GM10266 (cell line): Measurements from ENCODE around the gene KAZN.

ENCODE experiments used
- DNase-seq: peaks from one replicate; pipeline ENCODE4 v3.0.0; 2012; ENCODE audit errors: extremely low spot score
- TF ChIP-seq, protein P1 (sequence below): IDR thresholded peaks from 2 replicates; pipeline ENCODE4 v1.5.1; 2012; ENCODE audit warnings: mild to moderate bottlenecking, low read depth; ENCODE audit not compliant: control insufficient read depth, insufficient read depth; ENCODE audit errors: missing control alignments

Gene KAZN

DNA sequence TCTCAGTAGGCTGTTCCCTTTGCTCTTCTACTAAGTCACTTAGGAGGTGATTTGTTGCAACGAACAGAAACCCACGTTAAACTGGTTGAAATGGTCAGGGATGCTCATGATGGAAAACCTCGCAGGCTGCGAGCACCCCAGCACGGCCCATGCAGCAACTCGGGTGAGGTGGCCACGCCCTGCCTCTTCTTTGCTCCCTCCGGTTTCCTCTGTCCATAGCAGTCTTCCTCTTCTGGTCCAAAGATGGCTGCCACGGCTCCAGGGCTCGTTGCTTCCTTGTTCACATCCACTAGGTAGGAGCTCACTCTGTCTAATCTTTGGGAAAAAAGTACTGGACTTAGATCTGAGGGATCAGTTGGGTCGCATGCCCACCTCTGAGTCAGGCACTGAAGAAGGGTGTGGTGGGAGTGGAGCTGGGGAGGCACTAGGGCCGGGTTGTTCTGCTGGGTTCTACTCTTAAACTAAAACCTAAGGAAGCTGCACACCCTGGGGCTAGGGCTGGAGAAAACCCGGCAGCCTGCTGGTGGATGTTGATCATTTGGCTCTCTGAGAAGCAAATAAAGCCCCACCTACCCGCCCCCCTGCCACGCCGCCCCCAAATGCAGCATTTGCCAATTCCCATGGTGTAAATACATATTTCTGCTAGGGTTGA, 31.0 kb downstream of the KAZN start:
- TF ChIP-seq, protein P1, sequence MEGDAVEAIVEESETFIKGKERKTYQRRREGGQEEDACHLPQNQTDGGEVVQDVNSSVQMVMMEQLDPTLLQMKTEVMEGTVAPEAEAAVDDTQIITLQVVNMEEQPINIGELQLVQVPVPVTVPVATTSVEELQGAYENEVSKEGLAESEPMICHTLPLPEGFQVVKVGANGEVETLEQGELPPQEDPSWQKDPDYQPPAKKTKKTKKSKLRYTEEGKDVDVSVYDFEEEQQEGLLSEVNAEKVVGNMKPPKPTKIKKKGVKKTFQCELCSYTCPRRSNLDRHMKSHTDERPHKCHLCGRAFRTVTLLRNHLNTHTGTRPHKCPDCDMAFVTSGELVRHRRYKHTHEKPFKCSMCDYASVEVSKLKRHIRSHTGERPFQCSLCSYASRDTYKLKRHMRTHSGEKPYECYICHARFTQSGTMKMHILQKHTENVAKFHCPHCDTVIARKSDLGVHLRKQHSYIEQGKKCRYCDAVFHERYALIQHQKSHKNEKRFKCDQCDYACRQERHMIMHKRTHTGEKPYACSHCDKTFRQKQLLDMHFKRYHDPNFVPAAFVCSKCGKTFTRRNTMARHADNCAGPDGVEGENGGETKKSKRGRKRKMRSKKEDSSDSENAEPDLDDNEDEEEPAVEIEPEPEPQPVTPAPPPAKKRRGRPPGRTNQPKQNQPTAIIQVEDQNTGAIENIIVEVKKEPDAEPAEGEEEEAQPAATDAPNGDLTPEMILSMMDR, result no peak
- DNase-seq, result no peak

DNA sequence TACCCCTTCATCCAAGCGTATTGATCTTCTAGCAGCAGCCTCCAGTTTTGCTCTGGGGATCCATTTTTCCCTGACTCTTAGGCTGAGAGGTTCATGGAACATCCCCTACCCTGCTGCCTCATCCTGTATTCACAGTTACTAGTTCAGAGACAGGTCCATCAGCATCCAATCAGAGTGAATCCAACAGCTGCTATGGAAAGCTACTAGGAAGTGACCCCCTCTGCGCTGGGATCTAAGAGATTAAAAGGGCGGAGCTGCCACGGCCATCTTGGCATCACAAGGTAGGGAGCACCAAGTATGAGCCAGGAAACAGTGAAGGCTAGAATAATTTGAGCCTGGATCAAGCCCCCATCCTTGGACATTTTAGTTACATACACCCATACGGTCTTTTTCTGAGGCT, 32.5 kb downstream of the KAZN start:
- DNase-seq, result no peak
- TF ChIP-seq, protein P1, result no peak

DNA sequence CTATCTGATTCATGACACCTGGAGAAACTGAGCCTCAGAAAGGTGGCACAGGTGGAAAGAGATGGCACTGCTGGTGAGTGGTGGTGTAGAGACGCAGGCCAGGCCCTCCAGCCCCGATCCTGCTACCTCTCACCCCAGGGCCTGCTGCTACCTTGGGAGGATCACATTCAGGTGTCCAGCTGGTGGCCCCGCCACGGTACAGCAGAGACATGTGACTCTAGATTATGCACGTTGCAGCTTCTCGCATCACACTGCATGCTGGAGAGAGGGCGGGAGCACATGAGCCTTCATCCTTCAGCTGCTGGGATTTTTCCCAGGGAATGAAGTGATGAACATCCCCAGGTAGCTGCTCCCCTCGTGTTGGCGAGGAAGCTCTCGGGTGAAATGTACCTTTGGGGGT, 32.9 kb downstream of the KAZN start:
- no peak for DNase-seq
- TF ChIP-seq, protein P1, result no peak

DNA sequence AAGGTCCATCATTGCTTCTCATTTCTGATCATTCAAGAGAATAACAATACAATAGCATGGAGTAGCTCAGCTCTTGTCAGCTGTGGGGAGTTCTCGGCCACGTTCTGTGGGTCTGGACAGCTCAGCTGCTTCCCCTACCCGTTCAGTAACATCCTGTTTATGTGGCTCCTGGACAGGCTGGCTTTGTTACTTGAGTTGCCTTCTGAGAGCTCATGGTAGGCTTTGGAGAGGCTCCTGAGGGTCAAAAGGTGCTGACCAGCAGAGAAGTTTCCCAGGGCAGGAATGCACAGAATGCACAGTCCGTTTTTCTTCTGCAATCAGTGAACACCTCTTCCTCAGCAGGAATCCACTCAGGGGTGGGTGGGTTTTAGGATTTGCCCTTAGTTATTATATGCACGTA, 36.0 kb downstream of the KAZN start:
- no peak for DNase-seq
- TF ChIP-seq, protein P1, result no peak

DNA sequence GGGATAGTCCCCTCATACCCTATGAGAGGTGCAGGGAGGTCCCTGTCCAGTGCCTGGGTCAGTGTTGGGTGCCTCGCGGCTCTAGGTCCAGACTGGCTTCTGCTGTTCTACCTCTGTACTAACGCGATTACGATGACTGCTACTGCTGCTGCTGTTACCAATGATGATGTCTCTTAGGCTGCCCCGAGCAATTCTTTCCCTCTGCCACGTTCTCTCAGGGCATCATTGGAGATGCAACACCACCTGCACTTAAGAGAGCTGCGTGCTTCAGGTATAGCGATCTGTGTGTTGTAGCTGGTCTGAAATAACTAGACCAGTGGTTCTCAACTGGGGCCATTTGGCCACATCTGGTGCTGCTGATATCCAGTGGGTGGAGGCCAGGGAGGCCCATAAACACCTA, 36.9 kb downstream of the KAZN start:
- no peak for DNase-seq
- TF ChIP-seq, protein P1, result no peak

DNA sequence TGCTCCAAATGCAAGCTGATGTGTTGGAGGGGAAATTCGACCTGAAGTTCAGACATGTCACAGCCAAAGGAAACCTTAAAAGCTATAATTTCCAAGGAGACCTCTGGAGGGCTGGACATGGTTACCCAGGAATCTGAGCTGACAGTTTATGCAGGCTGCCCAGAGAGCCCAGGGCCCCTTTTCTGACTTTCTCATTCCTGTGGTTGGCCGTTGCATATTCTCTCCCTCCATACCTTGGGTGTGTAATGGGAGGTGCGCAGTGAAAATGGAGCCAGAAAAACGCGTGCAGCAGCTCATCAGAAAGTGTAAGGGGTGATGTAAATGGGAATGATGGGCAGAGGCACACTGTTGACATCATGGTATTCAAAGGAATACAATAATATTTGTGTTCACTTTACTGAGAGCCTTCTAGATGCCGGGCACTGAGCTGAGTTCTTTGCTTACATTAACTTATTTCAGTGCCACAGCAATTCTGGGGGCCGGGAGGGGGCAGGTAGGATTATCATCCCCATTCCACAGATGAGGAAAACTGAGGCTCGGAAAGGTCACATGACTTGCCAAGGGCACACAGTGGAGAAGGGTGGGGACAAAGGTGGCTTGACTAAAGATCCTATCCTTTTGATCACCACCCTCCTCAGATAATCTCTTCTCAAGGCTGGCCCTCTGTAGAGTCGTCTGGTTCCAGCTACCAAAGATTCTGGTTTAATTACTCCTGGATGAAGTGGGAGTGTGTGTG, 38.6 kb downstream of the KAZN start:
- TF ChIP-seq, protein P1, result no peak
- no peak for DNase-seq

DNA sequence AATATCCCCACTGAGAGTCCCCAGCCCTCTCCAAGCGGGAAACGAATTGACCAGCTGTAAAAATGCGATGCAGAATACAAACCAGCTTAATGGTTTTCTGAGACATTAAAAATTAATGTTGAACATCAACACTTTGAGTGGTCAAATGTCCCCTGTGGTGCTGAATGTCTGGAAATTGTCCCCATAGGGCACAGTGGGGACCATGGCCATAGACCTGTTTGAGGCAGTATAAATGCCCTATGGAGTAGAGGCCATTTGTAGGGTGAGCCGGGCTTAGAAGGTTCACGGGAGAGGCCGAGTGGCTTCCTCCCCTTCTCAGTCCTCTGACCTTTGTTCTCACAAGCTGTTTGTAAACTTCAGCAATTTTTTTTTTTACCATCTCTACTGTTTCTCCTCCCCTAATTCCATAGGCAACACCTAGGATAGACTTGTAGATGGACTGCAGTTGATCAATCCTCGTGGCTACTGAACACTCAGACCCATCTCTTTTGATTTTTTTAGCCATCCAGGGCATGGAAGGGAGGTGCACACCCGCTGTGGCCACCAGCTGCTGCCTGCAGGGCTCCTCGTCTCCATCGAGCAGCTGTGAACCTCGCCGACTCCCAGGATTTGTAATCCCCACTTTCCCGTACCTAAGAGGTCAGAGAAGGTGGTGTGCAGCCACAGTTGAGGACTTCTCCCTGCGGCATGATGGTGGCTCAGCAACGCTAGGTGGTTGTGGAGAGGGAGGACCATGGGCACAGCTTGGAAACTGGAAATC, 41.0 kb downstream of the KAZN start:
- TF ChIP-seq, protein P1, result no peak
- no peak for DNase-seq
